HG03025 (cell line): ENCODE results near the gene ACAA1.
"Not testable (repeated sequence)": the region's sequence is repeated elsewhere in the genome, so short reads cannot be mapped to it uniquely, and the experiment has no call there.

Source experiments
- ATAC-seq: cut with Tn5 transposase; IDR thresholded peaks from one replicate; pipeline ENCODE4 v1.9.1; 2021; ENCODE audit warnings: mild to moderate bottlenecking, moderate library complexity; ENCODE audit not compliant: unreplicated experiment, low FRiP score

Gene ACAA1

GRCh38 chr3:38084334-38085310 lies 52.3 kb downstream of the ACAA1 start:
- ATAC-seq: no peak

- ATAC-seq: no peak
Measured at GRCh38 chr3:38083871-38084333, 53.0 kb downstream of the ACAA1 start.

- ATAC-seq: not testable (repeated sequence)
Measured at GRCh38 chr3:38083254-38083653, 53.7 kb downstream of the ACAA1 start.

- ATAC-seq: not testable (repeated sequence)
Measured at GRCh38 chr3:38082296-38082695, 54.6 kb downstream of the ACAA1 start.

GRCh38 chr3:38077073-38077472 lies 59.9 kb downstream of the ACAA1 start:
- ATAC-seq: not testable (repeated sequence)
